NCI-H1092 treated with DMSO at 0.1 percent for 48 hours (cell line): ENCODE data around the gene ZNF662.
"Not testable (repeated sequence)": the region's sequence is repeated elsewhere in the genome, so short reads cannot be mapped to it uniquely, and the experiment has no call there.

Source experiments
- DNase-seq: peaks from one replicate; lab custom pipeline; 2025; lab: John Stamatoyannopoulos, UW

The ZNF662 gene

DNA sequence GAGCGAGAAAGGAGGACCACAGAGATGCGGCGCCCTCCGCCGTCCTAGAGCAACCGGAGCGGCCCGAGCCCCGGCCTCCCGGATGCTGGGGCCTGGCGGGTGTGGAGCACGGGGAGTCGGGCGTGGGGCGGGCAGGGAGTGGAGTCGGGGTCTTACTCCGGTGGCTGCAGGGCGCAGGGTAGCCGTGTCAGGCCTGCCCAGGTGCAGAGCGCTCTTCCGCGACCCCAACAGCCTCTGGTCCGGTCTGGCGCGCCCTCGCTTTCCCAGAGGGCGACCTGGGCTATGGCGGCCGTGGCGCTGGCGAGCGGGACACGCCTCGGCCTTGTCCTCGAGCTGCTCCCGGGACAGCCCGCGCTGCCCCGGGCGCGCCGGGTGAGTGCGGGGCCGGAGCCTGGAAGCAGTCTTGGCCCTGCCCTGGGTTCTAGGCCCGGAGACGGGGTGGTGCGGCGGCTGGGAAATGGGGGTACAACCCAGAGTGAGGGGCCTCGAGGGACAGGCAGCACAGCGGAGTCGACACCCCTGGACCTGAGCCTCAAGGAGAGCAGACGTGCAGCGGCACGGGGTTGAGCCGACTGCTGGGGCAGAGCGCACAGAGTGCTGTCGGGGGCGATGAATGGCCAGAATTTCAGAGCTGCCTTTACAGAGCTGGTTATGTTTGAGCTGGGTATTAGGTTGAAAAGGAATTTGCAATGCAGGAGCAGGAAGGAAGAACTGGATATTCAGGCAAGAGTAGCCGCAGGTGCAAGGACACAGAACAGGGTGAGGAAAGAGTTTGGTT lies at the start of gene ZNF662:
Gene ZNF662, plus strand, starts transcription at position 73 of the 778 bp plus-strand sequence. CDS start 1,973 bp downstream, outside the sequence.
- peak; percentile 3 for DNase-seq

DNA sequence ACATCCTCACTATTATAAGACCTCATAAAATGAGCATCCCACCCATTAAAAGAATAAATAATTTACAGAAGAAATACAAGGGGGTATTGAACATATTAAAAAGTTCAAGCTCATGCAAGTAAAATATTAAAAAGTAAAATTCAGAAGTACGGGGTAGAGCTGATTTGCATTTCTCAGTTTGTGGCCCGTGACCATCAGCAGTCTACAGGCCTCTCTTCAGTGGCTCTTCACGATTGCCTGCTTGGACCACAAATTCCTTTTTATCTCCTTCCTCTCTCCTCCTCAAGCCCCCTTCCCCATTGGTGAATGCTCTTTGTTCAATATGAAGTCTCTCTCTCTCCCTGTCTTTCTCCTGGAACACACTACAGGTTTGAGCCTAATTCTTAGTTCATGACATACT lies 49.4 kb upstream of the ZNF662 start:
- DNase-seq = no peak

DNA sequence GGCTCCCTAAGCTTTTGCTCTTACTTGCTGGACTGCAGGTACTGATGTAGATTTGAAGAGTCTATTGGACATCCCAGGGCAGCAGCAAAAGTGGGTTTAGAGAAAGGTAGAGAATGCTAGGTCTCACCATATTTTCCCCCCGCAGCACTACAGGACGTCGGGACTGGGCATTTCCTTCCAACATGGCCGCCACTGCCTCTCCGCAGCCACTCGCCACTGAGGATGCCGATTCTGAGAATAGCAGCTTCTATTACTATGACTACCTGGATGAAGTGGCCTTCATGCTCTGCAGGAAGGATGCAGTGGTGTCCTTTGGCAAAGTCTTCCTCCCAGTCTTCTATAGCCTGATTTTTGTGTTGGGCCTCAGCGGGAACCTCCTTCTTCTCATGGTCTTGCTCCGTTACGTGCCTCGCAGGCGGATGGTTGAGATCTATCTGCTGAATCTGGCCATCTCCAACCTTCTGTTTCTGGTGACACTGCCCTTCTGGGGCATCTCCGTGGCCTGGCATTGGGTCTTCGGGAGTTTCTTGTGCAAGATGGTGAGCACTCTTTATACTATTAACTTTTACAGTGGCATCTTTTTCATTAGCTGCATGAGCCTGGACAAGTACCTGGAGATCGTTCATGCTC lies 41.5 kb upstream of the ZNF662 start:
- no peak for DNase-seq

DNA sequence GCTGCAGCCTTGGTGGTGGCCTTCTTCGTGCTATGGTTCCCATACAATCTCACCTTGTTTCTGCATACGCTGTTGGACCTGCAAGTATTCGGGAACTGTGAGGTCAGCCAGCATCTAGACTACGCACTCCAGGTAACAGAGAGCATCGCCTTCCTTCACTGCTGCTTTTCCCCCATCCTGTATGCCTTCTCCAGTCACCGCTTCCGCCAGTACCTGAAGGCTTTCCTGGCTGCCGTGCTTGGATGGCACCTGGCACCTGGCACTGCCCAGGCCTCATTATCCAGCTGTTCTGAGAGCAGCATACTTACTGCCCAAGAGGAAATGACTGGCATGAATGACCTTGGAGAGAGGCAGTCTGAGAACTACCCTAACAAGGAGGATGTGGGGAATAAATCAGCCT lies 40.7 kb upstream of the ZNF662 start:
- DNase-seq = no peak

DNA sequence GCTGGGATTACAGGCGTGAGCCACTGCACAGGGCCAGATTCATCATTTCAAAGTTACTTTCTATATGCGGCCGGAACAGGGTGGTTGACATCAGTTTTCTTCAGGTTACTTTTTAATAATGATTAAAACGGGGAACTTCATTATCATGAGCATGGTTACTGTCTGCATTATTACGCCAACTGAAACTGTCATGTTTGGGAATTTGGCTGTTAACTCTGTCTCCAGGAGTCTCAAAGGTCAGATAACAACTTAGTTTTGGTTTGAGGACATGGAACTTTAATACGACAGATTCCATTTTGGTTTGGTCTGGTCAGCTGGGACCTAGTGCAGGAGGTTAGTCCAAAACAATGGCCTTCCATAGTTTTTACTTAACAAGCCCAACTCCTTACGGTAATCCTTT lies 38.8 kb upstream of the ZNF662 start:
- DNase-seq = no peak

DNA sequence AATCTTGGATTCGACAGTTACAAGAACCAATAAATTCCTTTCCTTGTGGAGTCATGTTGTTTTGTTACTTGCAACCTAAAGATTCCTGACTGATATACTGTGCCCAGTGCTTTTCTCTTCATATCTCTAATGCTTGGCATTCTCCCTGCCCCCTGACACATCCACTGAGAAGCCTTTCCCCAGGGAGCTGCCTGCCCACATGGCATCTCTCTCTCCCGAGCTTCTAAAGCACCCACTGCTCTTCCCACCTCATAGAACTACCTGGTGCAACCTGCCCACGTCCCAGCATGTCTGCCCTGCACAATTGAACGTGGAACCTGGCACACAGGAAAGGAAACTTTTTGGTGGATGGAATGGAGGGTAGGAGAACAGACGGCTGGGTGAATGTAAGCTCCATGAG lies 37.1 kb upstream of the ZNF662 start:
- DNase-seq = no peak

DNA sequence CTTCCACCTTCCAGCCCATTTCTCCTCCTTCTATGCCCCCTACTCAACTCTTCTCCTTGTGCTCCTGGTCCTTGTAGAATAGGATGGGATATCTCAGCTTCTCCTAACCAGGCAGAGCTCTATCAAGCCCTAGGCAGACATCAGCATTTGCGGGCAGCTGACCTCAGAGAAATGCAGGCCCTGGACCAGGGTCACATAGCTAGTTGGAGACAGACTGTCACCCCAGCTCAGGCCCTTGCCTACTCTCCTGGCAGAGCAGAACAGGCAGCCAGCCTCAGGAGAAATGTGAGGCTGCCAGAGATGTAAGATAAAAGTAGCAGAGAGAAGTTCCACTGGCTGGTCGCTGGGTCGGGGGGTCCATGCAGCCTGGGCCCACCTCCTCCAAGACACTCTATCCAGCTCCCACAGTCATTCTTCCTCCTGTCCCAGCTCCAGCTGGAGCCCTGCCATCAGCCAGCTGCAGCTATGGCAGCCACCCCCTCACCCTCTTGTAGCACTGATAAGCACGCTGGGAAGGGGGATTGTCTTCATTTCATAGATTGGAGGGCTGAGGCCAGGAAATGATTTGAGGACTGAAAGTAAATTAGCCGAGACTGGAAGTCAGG lies 34.2 kb upstream of the ZNF662 start:
- DNase-seq = peak; percentile 28

DNA sequence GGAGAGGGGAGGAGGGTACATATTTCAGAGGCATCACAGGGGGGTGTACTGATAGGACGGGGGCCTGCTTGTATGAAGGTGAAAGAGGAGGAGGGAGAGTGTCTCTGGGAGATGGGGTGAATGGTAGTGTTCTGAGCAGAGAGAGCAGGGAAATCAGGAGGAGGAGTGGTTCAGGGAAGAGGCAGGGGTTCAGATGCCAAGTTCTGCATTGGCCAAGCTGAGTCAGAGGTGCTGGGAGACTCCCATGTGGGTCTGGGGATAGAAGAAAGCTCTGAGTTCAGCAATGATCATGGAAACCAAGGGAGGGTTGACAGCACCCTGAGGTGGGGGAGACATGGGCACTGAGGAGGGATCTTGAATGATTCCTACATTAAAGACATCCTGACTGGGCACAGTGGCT lies 33.2 kb upstream of the ZNF662 start:
- no peak for DNase-seq

DNA sequence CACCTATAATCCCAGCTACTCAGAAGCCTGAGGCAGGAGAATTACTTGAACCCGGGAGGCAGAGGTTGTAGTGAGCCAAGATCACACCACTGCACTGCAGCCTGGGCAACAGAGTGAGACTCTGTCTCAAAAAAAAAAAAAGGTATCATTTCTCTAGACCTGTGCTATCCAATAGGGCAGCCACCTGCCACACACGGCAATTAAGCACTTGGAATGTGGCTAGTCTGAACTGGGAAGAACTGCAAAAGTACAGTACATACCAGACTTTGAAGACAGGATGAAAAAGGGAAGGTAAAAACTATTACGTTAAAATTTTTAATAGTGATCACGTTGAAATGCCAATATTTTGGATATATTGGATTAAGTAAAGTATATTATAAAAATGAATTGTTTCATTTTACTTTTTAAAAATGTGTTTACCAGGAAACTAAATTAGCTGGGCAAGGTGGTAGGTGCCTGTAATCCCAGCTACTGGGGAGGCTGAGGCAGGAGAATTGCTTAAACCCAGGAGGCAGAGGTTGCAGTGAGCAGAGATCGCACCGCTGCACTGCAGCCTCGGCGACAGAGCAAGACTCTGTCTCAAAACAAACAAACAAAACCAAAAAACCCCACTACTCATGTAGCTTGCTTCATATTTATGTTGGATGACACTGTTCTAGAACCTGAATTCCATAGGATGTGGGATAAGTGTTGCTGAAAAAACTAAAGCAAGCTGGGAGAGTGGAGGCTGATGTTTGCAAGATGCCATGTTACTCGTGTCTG lies 32.5 kb upstream of the ZNF662 start:
- DNase-seq = no peak

DNA sequence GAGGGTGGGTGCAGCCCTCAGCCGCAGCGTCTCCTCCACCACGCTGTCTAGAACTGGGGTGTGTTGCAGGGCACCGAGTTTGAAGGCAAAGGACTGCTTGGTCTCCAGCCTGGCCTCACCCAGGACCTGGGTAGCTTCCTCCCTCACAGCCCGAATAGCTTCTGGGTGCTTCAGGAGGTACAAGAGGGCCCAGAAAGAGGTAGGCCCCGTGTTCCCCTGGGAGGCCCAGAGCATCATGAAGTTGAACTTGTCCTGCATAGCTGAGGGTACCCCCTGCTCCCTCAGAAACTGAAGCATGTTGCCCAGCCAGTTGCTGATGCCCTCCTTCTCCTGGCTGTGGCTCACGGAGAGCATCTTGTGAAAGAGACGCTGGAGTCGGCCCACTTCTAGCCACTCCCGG lies 31.2 kb upstream of the ZNF662 start:
- no peak for DNase-seq

DNA sequence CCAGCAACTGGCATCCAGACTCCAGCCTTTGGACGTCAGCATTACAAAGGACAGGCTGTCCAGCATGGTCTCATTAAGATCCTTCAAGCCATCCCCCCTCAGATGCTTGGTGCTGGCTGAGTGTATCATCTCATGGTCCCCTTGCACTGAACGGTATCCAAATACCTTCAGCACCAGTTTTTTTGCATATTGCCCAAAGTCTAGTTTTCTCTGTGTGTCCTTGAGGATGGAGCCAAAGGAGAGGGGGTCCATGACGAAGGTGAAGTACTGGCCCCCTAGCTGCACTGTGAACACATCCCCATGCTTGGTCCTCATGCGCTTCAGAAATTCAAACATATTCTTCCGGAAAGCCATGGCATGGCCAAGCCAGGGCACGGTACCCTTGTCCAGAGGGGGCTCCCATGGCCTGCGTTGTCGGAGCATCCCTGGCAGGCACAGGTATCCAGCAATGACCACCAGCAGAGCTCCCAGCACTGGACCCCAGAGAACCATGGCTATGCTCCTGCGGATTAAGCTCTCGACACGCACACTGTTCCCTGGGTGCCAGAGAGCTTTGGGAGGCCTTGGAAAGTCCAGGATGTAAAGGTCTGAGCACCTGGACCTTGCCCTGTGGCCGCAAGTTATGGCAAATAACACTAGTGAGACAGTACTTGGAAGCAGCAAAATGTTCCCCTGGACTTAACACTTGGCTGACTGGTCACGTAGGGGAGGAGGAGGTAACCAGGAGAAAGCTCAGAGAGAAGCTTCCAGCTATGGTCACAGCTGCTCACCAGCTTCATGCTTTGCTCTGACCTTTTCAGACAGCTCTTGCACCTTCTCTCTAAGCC lies 30.4 kb upstream of the ZNF662 start, which contains the start of gene CYP8B1:
Gene CYP8B1, minus strand, starts transcription at position 555 of the 827 bp plus-strand sequence. Its CDS starts 63 bp downstream, at position 492.
- DNase-seq = no peak

DNA sequence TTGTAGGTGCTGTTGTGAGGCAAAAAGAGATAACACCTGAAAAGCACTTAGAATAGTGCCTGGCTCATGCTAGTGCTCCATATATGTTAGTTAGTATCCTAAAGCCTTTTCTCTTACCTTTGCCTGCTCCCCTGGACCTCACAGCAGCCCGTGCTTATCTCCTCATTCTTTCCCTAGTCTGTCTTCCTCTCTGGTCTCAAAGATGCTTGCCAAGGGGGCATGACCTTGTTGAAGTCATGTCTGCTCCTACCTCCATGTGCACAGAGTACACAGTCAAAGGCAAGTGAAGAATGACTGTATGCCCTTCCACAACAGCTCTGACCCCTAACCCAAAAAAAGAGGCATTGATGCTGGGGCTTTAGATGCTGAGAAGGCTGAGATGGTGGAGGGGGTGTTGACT lies 29.5 kb upstream of the ZNF662 start:
- no peak for DNase-seq

DNA sequence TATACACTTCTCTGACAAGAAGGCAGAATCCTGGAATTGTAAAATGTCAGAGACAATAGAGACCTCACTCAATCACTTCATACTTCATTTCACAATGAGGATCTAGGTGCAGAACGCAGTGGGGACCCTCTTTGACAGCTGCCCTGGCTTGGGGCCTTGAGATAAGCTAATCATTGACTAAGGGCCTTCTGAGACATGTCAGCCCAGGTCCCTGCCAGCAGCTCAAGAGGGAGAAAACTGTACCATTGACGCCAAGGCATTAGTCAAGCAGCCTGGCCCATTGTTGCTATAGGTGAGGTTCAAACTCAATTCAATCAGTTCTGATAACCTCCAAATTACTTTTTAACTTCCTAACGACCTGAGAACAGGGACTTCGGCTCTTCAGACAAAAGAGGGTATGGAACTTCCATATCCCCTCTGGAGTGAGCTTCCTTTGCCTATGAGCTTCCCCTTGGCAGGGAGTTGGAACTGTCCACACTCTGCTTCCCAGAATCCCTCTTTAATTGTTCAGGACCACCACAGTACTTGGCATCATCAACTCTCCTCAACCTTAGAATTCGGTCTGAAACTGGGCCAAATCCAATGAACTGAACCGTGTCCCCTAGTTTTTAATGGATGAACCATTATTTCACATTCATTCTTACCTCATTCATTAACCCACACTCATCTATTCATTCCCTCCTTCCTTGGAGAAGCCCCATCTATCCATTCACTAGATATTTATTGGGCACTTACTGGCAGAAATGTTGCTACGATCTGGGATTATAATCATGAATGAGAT lies 28.8 kb upstream of the ZNF662 start:
- no peak for DNase-seq

DNA sequence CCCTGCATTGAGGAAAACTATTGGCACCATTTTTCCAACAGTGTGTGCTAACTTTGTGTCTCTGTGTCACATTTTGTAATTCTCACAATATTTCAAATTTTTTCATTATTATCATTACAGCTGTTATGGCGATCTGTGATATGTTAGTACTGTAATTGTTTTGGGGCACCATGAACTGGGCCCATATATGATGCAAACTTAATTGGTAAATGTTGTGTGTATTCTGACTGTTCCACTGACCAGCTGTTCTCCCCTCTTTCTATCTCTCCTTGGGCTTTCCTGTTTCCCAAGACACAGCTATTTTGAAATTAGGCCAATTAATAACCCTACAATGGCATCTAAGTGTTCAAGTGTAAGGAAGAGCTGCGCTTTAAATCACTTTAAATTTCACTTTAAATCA lies 28.1 kb upstream of the ZNF662 start:
- DNase-seq = no peak

DNA sequence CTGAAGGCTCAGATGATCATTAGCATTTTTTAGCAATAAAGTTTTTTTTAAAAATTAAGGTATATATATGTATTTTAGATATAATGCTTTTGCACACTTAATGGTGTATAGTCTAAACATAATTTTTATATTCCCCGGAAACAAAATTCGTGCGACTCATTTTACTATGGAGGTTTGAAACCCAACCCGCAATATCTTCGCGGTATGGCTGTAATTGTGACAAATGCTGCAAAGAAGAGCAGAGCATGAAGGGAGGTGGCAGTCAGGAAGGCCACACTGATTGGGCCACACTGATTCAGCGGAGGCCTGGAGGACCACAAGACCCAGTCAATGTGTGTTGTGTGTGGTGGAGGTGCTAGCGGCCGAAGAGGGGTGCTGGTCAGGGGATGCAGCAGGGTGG lies 25.8 kb upstream of the ZNF662 start:
- no peak for DNase-seq

DNA sequence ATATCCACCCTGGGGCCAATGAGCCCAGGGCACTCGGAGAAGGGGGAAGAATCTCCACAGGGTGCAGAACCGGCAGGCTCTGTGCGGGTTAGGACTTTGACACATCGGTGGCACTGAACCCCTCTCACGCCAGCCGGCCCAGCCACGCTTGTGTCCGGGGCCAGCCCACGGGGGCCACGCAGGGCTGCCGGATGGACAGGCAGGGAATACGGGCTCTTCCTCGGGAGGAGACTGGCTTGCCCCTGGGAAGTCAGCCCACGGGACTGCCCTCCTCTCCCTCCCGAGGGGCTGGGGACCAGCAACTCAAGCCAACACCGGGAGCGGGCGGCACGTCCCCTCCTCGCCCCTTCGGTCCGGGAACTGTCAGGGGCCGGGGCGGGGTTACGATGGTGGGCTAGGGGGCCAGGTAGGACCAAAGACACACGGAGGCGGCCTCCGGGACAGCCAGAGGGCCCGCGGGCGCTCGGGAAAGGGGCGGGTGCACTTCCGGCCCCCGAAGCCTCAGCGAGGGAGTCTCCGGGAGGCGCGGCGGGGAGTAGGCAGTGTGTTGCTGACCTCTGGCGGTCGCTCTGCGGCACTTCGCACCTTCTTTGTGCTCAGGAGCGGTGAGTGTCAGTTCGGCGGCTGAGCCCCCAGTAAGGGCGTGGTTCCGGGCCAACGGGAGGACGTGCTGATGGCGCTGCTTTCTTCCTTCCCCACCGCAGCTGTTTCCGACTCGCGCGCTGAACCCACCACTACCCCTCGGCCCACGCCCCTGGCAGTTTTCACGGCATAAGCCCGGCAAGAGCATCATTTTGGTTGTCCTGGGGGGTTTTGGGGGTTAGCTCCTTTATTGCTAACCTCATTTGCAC lies 25.1 kb upstream of the ZNF662 start:
- peak; percentile 70 for DNase-seq

DNA sequence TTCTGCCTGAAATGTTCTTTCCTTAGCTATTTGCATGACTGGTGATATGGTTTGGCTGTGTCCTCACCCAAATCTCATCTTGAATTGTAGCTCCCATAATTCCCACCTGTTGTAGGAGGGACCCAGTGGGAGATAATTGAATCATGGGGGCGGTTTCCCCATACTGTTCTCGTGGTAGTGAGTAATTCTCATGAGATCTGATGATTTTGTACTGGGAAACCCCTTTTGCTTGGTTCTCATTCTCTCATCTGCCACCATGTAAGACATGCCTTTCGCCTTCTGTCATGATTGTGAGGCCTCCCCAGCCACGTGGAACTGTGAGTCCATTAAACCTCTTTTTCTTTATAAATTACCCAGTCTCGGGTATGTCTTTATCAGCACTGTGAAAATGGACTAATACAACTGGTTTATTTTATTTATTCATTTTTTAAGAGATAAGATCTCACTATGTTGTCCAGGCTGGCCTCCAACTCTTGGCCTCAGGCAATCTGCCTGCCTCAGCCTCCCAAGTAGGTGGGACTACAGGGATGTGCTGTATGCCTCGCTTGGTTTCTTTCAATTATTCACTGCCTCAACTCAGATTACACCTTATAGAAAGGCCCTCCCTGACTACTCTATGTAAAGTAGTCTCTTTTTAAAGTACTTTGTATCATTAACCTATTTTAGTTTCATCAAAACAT lies 22.6 kb upstream of the ZNF662 start:
- not testable (repeated sequence) for DNase-seq

DNA sequence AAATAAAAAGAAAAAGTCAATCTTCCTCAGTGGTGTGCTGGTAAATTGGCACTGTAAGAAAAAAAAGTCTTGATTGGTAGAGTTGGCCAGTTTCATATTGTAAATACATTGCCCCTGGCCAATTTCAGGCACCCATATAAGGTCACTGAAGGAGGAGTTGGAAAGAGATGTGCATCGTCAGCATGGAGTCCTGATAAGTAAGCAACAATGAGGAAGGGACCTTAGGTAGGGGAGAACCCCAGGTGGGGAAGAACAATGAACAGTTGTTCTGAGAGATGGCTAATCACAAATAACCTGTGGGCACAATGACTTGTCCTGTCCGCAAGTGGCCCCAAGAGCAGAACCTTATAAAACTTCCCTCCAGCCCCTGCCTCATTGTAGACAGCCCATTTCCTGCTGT lies 21.6 kb upstream of the ZNF662 start:
- no peak for DNase-seq

DNA sequence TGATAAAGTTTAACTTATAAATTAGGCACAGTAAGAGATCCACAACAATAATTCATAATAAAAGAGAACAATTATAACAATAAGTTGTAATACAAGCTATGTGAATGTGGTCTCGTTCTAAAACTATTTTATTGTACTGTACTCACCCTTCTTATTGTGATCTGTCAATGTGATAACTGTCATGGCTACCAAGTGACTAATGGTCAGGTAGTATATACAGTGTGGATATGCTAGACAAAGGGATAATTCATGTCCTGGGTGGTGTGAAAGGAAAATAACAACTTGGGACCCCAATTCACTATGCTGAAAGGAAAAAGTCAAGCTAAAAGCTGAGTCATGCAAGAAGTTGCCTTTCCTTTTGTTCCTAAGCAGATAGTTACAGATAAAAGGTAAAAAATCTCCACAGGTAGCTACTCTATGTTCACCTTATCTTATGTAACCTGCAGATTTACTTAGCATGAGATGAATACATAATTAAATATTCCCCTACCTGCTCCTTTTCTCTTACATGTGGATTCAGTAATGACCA lies 19.6 kb upstream of the ZNF662 start:
- DNase-seq = no peak
